ENCODE data around the gene DOCK6. TPM values are rescaled to one million over a fixed set of nuclear protein-coding genes. Genes with fewer than 3 reads are reported as not detected.

DOCK6 gene
- total and polyA plus RNA-seq, 10 of the 15 experiments (the other 5 are each of a cell fraction or from before 2014, with no cell fraction given): 0.76 to 24.8 (median 4.7) TPM

DNA sequence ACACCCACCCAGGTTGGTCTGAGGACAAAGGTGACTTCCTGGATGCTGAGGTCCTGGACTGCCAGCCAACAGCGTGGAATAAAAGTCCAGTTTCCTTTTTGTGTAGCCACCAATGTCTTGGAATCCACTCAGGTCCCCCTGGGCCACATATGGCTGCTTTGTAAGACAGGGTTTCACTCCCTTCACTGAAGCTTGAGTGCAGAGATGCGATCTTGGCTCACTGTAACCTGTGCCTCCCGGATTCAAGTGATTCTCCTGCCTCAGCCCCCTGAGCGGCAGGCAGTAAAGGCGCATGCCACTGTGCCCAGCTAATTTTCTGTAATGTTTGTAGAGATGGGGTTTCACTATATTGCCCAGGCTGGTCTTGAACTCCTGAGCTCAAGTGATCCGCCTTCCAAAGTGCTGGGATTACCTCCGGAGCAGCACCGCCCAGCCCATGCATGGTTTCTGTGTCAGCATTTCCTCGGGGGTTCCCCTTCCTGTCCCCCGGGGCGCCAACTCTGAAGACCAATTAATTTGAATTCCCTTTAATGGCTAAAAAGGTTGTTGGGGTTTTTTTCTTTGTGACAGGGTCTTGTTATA lies 82.5 kb downstream of the DOCK6 start (continued):
- TF ChIP-seq, protein P1, sequence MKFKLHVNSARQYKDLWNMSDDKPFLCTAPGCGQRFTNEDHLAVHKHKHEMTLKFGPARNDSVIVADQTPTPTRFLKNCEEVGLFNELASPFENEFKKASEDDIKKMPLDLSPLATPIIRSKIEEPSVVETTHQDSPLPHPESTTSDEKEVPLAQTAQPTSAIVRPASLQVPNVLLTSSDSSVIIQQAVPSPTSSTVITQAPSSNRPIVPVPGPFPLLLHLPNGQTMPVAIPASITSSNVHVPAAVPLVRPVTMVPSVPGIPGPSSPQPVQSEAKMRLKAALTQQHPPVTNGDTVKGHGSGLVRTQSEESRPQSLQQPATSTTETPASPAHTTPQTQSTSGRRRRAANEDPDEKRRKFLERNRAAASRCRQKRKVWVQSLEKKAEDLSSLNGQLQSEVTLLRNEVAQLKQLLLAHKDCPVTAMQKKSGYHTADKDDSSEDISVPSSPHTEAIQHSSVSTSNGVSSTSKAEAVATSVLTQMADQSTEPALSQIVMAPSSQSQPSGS (IDR thresholded peaks at IDR 0.05; ENCODE audit: low read length): no peak
- TF ChIP-seq SREBF2 (IDR thresholded peaks at IDR 0.05; ENCODE audit: low read length): no peak
- no peak for TF ChIP-seq CEBPB (IDR thresholded peaks at IDR 0.05; ENCODE audit: borderline replicate concordance in 1 of 2, low read depth in 2 of 2, low read length in 2 of 2)
- TF ChIP-seq ESRRA (IDR thresholded peaks at IDR 0.05; ENCODE audit: low read length): no peak
- TF ChIP-seq FOS (IDR thresholded peaks at IDR 0.05; ENCODE audit: borderline replicate concordance, extremely low read depth, insufficient read length): no peak
- TF ChIP-seq, protein P2, sequence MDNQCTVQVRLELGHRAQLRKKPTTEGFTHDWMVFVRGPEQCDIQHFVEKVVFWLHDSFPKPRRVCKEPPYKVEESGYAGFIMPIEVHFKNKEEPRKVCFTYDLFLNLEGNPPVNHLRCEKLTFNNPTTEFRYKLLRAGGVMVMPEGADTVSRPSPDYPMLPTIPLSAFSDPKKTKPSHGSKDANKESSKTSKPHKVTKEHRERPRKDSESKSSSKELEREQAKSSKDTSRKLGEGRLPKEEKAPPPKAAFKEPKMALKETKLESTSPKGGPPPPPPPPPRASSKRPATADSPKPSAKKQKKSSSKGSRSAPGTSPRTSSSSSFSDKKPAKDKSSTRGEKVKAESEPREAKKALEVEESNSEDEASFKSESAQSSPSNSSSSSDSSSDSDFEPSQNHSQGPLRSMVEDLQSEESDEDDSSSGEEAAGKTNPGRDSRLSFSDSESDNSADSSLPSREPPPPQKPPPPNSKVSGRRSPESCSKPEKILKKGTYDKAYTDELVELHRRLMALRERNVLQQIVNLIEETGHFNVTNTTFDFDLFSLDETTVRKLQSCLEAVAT (IDR thresholded peaks at IDR 0.05): no peak
- TF ChIP-seq MXI1 (IDR thresholded peaks at IDR 0.05; ENCODE audit: low read depth, low read length): no peak; the same call in 1 of the 2 replicates
- no peak; the same call in 1 of the 2 replicates for TF ChIP-seq CREM (IDR thresholded peaks at IDR 0.05; ENCODE audit: low read depth)
- TF ChIP-seq RAD51 (IDR thresholded peaks at IDR 0.05): no peak
- TF ChIP-seq, protein P3, sequence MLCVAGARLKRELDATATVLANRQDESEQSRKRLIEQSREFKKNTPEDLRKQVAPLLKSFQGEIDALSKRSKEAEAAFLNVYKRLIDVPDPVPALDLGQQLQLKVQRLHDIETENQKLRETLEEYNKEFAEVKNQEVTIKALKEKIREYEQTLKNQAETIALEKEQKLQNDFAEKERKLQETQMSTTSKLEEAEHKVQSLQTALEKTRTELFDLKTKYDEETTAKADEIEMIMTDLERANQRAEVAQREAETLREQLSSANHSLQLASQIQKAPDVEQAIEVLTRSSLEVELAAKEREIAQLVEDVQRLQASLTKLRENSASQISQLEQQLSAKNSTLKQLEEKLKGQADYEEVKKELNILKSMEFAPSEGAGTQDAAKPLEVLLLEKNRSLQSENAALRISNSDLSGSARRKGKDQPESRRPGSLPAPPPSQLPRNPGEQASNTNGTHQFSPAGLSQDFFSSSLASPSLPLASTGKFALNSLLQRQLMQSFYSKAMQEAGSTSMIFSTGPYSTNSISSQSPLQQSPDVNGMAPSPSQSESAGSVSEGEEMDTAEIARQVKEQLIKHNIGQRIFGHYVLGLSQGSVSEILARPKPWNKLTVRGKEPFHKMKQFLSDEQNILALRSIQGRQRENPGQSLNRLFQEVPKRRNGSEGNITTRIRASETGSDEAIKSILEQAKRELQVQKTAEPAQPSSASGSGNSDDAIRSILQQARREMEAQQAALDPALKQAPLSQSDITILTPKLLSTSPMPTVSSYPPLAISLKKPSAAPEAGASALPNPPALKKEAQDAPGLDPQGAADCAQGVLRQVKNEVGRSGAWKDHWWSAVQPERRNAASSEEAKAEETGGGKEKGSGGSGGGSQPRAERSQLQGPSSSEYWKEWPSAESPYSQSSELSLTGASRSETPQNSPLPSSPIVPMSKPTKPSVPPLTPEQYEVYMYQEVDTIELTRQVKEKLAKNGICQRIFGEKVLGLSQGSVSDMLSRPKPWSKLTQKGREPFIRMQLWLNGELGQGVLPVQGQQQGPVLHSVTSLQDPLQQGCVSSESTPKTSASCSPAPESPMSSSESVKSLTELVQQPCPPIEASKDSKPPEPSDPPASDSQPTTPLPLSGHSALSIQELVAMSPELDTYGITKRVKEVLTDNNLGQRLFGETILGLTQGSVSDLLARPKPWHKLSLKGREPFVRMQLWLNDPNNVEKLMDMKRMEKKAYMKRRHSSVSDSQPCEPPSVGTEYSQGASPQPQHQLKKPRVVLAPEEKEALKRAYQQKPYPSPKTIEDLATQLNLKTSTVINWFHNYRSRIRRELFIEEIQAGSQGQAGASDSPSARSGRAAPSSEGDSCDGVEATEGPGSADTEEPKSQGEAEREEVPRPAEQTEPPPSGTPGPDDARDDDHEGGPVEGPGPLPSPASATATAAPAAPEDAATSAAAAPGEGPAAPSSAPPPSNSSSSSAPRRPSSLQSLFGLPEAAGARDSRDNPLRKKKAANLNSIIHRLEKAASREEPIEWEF (IDR thresholded peaks at IDR 0.05; ENCODE audit: insufficient replicate concordance, low read depth, low read length): no peak
- TF ChIP-seq NFYB (IDR thresholded peaks at IDR 0.05; ENCODE audit: insufficient read depth, low read depth, low read length): no peak
- 0 out of 2 replicates have a peak, but pooled peaks have one; percentile 50 for TF ChIP-seq ATF7 (IDR thresholded peaks at IDR 0.05; ENCODE audit: low read depth)
- no peak for TF ChIP-seq FOXK2 (IDR thresholded peaks at IDR 0.05)
- no peak for TF ChIP-seq CBFB (IDR thresholded peaks at IDR 0.05; ENCODE audit: low read depth)
- TF ChIP-seq, protein P4, sequence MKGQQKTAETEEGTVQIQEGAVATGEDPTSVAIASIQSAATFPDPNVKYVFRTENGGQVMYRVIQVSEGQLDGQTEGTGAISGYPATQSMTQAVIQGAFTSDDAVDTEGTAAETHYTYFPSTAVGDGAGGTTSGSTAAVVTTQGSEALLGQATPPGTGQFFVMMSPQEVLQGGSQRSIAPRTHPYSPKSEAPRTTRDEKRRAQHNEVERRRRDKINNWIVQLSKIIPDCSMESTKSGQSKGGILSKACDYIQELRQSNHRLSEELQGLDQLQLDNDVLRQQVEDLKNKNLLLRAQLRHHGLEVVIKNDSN (IDR thresholded peaks at IDR 0.05; ENCODE audit: borderline replicate concordance, extremely low read length, insufficient read depth, low read depth, low read length): no peak
- no peak for TF ChIP-seq KAT2A (conservative IDR thresholded peaks at IDR 0.05; ENCODE audit: control insufficient read depth, low read depth, low read length)
- TF ChIP-seq RUNX3 (IDR thresholded peaks at IDR 0.05; ENCODE audit: low read length): no peak
- peak; percentile 78 to 83 for TF ChIP-seq IKZF2 (IDR thresholded peaks at IDR 0.05)
- no peak; the same call in 1 of the 2 replicates for TF ChIP-seq ZNF384 (IDR thresholded peaks at IDR 0.05; ENCODE audit: borderline replicate concordance, low read depth, low read length)
- no peak for TF ChIP-seq SP1 (IDR thresholded peaks at IDR 0.05; ENCODE audit: low read depth, low read length)
- TF ChIP-seq RFX5 (IDR thresholded peaks at IDR 0.05; ENCODE audit: low read depth, low read length): no peak
- TF ChIP-seq SIN3A (IDR thresholded peaks at IDR 0.05; ENCODE audit: low read depth, low read length): no peak
